ENCODE results near the gene GNG12. TPM values are rescaled to one million over a fixed set of nuclear protein-coding genes. Genes with fewer than 3 reads are reported as not detected.

The GNG12 gene
- total RNA-seq, 4 donors from 2014 or later, result 17.9 to 24.5 (median 22.1) TPM

- H3K4me1 ChIP-seq, result peaks cover 8 to 23% of the 10 kb centered on the region in 2 donors
Measured at GRCh38 chr1:67726224-67726623, 107.0 kb downstream of the GNG12 start.

DNA sequence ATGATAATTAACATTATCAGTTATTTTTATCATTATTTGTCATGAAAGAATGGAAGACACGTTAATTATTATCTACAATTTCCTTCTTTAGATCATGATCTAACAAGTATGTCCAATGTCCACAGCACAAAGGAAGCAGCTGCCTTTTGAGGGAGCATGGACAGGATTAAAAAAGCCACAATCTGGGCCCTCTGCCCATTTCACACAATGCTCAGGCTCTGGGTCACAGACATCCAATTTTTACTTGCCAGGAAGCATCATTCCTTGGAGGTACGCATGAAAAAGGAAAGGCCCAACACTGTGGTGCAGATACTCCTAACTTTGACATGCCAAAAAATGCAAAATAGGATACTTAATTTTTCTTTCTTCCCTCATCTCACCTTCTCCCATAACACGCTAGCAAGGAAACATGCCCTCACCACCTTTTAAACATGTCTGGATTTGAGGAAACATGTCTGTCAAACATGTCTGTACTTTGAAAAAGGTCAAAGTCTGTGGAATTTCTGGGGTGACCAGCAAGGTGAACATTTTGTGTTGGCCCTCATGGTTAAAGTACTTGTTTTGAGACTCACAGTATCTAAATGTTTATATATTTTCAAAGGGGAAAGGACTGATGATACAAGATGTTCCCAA is 108.2 kb downstream of the GNG12 start:
- DNase-seq, result peak in 1 of 2 donors; percentile 31
- H3K36me3 ChIP-seq, result no peaks in the 10 kb centered on the region
- H3K4me3 ChIP-seq, result no peak overlapping the region
- peak; percentile 65 to 80 for ATAC-seq
- no peak for TF ChIP-seq CTCF (IDR thresholded peaks at IDR 0.05 in 4 of 5, conservative IDR thresholded peaks at IDR 0.05 in 1 of 5)
- TF ChIP-seq POLR2A (IDR thresholded peaks at IDR 0.05), result no peak
- peaks cover 8 to 23% of the 10 kb centered on the region in 2 donors for H3K4me1 ChIP-seq
- intact Hi-C loops (cut with DNase I; ENCODE audit: low total_unique reads), result no loop called here
- H3K9me3 ChIP-seq, result no peaks in the 10 kb centered on the region
- no peaks in the 10 kb centered on the region for H3K27me3 ChIP-seq
- H3K27ac ChIP-seq, result peak overlapping the region in 3 of 4 donors; percentile 41 to 58 (median 55)
- in situ Hi-C loops (cut with MboI; ENCODE audit: low sequenced_read_pairs in 4 of 4), result no loop called here

More at GRCh38 chr1:67726224-67726623, 107.0 kb downstream of the GNG12 start:
- ATAC-seq (no peak), DNase-seq (no peak)
- no peaks in the 10 kb centered on the region for H3K9me3 ChIP-seq
- in situ Hi-C loops (cut with MboI; ENCODE audit: low sequenced_read_pairs in 4 of 4) (no loop called here), intact Hi-C loops (cut with DNase I; ENCODE audit: low total_unique reads) (no loop called here)
- TF ChIP-seq POLR2A (IDR thresholded peaks at IDR 0.05), result no peak
- no peak for TF ChIP-seq CTCF (IDR thresholded peaks at IDR 0.05 in 4 of 5, conservative IDR thresholded peaks at IDR 0.05 in 1 of 5)
- no peaks in the 10 kb centered on the region for H3K36me3 ChIP-seq
- H3K27me3 ChIP-seq, result no peaks in the 10 kb centered on the region
- no peak overlapping the region for H3K27ac ChIP-seq
- no peak overlapping the region for H3K4me3 ChIP-seq

DNA sequence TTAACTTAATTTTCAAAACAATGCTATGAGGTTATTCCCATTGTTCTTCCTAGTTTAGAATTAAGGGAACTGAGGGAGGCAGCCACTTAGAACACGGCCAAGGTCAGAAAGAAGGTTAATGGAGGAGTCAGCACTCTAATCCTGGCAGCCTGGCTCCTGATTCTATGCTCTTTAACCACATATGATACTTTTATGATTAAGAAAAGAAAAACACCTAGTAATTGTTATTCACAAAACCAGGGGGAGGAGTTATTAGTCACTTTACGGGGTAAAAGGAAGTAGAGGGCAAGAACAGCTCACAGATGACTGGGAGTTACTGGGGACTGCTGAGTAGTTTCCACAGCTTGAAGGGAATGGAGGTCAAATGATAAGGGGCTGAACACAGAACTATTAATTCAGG is 109.6 kb downstream of the GNG12 start:
- Histone ChIP-seq H3K27ac (peak overlapping the region in 2 of 4 donors; percentile 6 to 25), H3K4me1 (peaks cover 8 to 23% of the 10 kb centered on the region in 2 donors), H3K9me3 (no peaks in the 10 kb centered on the region), H3K36me3 (no peaks in the 10 kb centered on the region), H3K27me3 (no peaks in the 10 kb centered on the region), H3K4me3 (no peak overlapping the region)
- no peak for TF ChIP-seq POLR2A (IDR thresholded peaks at IDR 0.05)
- TF ChIP-seq CTCF (IDR thresholded peaks at IDR 0.05 in 4 of 5, conservative IDR thresholded peaks at IDR 0.05 in 1 of 5), result no peak
- in situ Hi-C loops (cut with MboI; ENCODE audit: low sequenced_read_pairs in 4 of 4) (no loop called here), intact Hi-C loops (cut with DNase I; ENCODE audit: low total_unique reads) (no loop called here)
- DNase-seq, result no peak
- ATAC-seq, result peak; percentile 50 to 59

DNA sequence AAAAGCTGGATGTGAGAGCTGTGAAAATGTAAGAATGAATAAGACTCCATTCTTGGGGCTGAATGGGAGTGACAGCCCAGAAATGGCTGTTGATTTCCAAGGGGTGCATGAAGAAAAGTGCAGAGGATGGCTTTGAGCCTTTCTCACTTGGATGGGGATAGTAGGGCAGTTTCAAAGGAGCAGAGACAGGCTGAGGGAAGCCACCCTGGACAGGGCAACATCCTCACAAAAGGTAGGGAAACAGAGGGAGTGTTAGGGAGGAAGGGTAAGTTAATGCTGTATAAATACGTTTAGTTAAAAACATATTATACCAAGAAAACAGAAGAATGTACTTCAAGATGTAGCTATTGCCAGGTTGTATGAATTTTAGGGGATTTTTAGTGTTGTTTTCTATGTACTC is 110.1 kb downstream of the GNG12 start:
- no peak for TF ChIP-seq POLR2A (IDR thresholded peaks at IDR 0.05)
- no peak for TF ChIP-seq CTCF (IDR thresholded peaks at IDR 0.05 in 4 of 5, conservative IDR thresholded peaks at IDR 0.05 in 1 of 5)
- Histone ChIP-seq H3K27me3 (no peaks in the 10 kb centered on the region), H3K36me3 (no peaks in the 10 kb centered on the region), H3K27ac (peak overlapping the region in 1 of 4 donors; percentile 25), H3K9me3 (no peaks in the 10 kb centered on the region), H3K4me1 (peaks cover 12 to 23% of the 10 kb centered on the region in 2 donors), H3K4me3 (no peak overlapping the region)
- in situ Hi-C loops (cut with MboI; ENCODE audit: low sequenced_read_pairs in 4 of 4) (no loop called here), intact Hi-C loops (cut with DNase I; ENCODE audit: low total_unique reads) (no loop called here)
- DNase-seq, result no peak
- no peak for ATAC-seq
